ENCODE measurements around the gene SYTL3.
"Not testable (repeated sequence)": the region's sequence is repeated elsewhere in the genome, so short reads cannot be mapped to it uniquely, and the experiment has no call there.

Gene SYTL3

DNA sequence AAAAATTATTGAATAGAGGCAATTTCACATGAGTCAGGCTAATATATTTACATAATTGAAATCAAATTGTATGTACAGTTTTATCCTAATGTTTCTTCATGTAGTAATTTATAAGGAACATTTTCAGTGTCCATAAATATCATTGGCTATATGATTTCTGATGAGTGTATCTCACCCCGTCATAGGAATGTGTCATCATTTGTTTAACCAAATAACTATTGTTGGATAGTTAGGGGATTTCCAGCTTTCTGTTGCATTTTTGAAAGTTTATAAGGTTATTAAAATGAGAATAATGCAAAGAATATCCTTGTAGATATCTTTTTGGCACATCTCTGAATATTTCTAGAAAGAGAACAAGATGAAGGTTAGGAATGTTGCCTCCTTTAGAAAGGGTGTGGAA lies 39.0 kb downstream of the SYTL3 start:
- no peak overlapping the region for H3K27ac Mint-ChIP-seq
- DNase-seq, result no peak
- H3K9me3 Mint-ChIP-seq, result no peaks in the 10 kb centered on the region
- H3K27me3 Mint-ChIP-seq, result no peaks in the 10 kb centered on the region
- H3K4me3 Mint-ChIP-seq, result no peak overlapping the region
- CTCF ChIA-PET, result interaction anchor here (1.0 to 6.1 kb wide), 2 partner anchors 28 to 468 kb away, joined by 4 to 133 read pairs; no protein-coding TSS in a partner anchor
- peaks cover 55% of the 10 kb centered on the region for H3K4me1 Mint-ChIP-seq
- H3K36me3 Mint-ChIP-seq, result peaks cover 32% of the 10 kb centered on the region

DNA sequence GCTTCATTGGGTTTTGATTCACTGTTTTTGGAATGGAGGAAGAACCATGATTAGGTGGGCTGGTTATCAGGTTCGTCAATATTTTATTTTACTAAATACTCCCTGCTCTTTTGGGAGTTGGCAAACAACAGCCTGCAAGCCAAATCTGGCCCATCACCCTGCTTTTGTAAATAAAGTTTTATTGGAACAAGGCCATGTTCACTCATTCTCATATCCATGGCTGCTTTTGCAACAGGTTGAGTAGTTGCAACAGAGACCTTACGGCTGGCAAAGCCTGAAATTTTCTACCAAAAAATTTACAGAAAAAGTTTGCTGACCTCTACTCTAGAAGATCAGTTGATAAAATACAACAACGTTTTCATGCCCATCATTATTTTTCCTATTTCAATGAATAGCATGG lies 45.1 kb downstream of the SYTL3 start:
- peaks cover 15% of the 10 kb centered on the region for H3K36me3 Mint-ChIP-seq
- H3K27me3 Mint-ChIP-seq, result no peaks in the 10 kb centered on the region
- H3K9me3 Mint-ChIP-seq, result no peaks in the 10 kb centered on the region
- H3K27ac Mint-ChIP-seq, result no peak overlapping the region
- DNase-seq, result no peak
- H3K4me3 Mint-ChIP-seq, result no peak overlapping the region
- peaks cover 8% of the 10 kb centered on the region for H3K4me1 Mint-ChIP-seq
- CTCF ChIA-PET, result no interaction called here

- CTCF ChIA-PET, result interaction anchor here (0.7 to 1.4 kb wide), 2 partner anchors 110 to 484 kb away, joined by 3 to 6 read pairs; no protein-coding TSS in a partner anchor
- peaks cover 12% of the 10 kb centered on the region for H3K36me3 Mint-ChIP-seq
- H3K27ac Mint-ChIP-seq, result no peak overlapping the region
- H3K27me3 Mint-ChIP-seq, result no peaks in the 10 kb centered on the region
- no peaks in the 10 kb centered on the region for H3K9me3 Mint-ChIP-seq
- DNase-seq, result no peak
- H3K4me3 Mint-ChIP-seq, result no peak overlapping the region
- peaks cover 3% of the 10 kb centered on the region for H3K4me1 Mint-ChIP-seq
Observed at GRCh38 chr6:158697811-158698210, 48.0 kb downstream of the SYTL3 start.

- Mint-ChIP-seq H3K27me3 (no peaks in the 10 kb centered on the region), H3K4me1 (peaks cover 9% of the 10 kb centered on the region), H3K36me3 (peaks cover 12% of the 10 kb centered on the region), H3K4me3 (no peak overlapping the region), H3K9me3 (no peaks in the 10 kb centered on the region), H3K27ac (no peak overlapping the region)
- CTCF ChIA-PET, result no interaction called here
- no peak for DNase-seq
Observed at GRCh38 chr6:158698931-158699330, 49.1 kb downstream of the SYTL3 start.

GRCh38 chr6:158701268-158701667 lies 51.4 kb downstream of the SYTL3 start:
- peaks cover 11% of the 10 kb centered on the region for H3K36me3 Mint-ChIP-seq

DNA sequence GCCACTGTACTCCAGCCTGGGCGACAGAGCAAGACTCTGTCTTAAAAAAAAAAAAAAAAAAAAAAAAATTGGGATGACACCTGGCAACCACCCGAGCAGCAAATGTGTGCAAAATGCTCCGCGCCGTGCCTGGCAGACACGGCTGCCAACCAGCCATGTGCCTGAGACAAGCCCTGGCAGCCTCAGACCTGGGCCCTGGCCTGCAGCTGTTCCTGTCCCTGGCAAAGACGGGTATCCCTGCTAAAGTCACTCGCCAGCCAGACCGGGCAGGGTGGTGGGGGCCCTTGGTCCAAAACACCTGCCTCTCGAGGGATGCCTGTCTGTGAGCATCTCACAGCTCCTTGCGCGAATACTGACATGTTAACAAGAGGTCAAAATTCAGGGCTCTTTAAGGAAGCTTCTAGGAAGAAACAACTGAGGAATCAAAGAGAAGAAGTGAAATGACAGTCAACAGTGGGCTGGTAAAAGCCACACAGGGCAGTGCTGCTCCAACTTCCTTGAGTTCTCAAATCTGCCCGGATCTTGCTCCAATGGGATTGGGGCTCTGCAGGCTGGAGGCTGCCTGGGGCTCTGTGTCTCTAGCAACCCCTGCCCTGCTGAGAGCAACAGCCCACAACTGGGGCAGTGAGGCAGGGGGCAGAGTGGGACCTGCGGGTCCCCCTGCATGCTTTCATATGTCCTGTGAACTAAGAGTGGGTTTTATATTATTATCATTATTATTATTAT lies 53.4 kb downstream of the SYTL3 start:
- Mint-ChIP-seq H3K9me3 (no peaks in the 10 kb centered on the region), H3K36me3 (peaks cover 10% of the 10 kb centered on the region), H3K27ac (no peak overlapping the region), H3K27me3 (no peaks in the 10 kb centered on the region), H3K4me1 (peaks cover 20% of the 10 kb centered on the region), H3K4me3 (no peak overlapping the region)
- CTCF ChIA-PET, result interaction anchor here (0.6 to 5.1 kb wide), 10 partner anchors 12 to 297 kb away, joined by 3 to 49 read pairs (median 3); partner anchors contain the start of gene RSPH3
- DNase-seq, result no peak

More at GRCh38 chr6:158701268-158701667, 51.4 kb downstream of the SYTL3 start:
- peaks cover 20% of the 10 kb centered on the region for H3K4me1 Mint-ChIP-seq
- H3K27me3 Mint-ChIP-seq, DNase-seq, H3K9me3 Mint-ChIP-seq, H3K4me3 Mint-ChIP-seq, H3K27ac Mint-ChIP-seq: not testable (repeated sequence)
- CTCF ChIA-PET, result interaction anchor here (1.1 to 5.1 kb wide), 4 partner anchors 11 to 272 kb away, joined by 3 to 49 read pairs (median 6); no protein-coding TSS in a partner anchor

DNA sequence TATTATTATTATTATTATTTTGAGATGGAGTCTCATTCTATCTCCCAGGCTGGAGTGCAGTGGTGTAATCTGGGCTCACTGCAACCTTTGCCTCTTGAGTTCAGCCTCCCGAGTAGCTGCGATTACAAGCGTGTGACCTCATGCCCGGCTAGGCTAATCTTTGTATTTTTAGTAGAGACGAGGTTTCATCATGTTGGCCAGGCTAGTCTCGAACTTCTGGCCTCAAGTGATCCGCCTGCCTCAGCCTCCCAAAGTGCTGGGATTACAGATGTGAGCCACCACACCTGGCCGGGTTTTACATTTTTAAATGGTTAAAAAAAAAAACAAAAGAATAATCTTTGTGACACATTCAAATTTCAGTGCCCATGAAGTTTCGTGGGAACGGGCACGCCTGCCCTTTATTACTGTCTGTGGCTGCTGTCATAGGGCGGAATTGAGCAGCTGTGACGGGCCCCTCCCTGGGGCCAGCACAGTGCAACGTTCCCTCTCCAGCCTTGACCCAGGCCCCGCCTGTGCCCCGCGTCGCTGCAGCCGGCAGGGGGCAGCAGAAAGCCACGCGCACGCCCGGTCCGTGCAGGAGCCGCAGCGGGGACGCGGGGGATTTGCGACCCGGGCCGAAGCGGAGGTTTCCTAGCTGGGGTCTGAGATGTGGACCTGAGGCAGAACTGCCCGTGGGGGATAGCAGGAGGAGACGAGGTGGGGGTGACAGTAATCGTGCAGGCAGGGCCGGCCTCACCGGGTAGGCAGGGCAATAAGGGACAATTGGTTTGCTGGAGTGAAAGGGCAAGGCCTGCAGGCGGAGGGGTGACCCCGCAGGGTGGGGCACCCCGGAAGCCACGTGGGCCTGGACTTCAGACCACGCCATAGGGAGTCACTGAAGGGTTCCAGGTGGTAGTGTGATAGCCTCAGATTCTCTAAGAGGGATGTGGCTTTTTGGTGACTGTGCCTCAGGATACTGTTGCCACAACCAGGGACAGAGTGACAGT lies 54.3 kb downstream of the SYTL3 start:
- Mint-ChIP-seq H3K9me3 (no peaks in the 10 kb centered on the region), H3K36me3 (peaks cover 10% of the 10 kb centered on the region), H3K27me3 (no peaks in the 10 kb centered on the region), H3K27ac (peak overlapping the region; percentile 60), H3K4me1 (peaks cover 20% of the 10 kb centered on the region), H3K4me3 (peak overlapping the region; percentile 68)
- DNase-seq, result peak; percentile 81
- CTCF ChIA-PET, result interaction anchor here (0.6 to 5.1 kb wide), 14 partner anchors 13 to 431 kb away, joined by 3 to 49 read pairs (median 3); partner anchors contain the start of gene RSPH3

GRCh38 chr6:158705386-158706126 lies 55.7 kb downstream of the SYTL3 start:
- Mint-ChIP-seq H3K4me1 (peaks cover 20% of the 10 kb centered on the region), H3K9me3 (no peaks in the 10 kb centered on the region), H3K27ac (no peak overlapping the region), H3K4me3 (no peak overlapping the region), H3K36me3 (peaks cover 17% of the 10 kb centered on the region), H3K27me3 (no peaks in the 10 kb centered on the region)
- CTCF ChIA-PET, result interaction anchor here (1.1 to 1.4 kb wide), 2 partner anchors 266 to 267 kb away, joined by 3 to 5 read pairs; no protein-coding TSS in a partner anchor
- no peak for DNase-seq

DNA sequence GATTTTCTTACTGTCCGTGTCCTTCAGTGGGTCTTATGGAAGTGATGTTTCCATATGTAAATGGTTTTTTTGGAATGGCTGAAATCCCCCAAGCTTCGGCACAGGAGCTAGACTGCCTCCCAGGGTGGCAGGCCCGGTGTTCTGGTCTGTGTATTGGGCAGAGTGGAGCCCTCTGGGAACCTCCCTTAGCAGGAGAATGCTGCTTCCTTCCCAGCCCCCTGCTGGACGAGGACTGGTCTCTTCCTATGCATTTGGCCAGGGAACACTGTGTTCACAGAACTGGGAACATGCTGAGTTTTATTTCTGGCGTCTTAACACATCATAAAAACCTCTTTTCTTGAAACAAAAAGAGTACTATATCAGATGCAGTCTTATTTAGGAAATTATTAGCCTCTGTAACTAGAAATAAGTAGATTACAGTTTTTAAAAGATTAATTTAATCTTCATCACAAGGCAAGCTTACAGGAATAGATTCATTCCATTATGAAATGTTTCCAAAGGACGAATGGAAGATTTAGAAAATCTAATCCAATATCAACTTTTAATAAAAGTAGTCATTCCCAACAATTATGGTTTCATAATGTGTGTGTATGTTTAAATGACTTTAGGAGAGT lies 56.6 kb downstream of the SYTL3 start:
- H3K4me3 Mint-ChIP-seq, result no peak overlapping the region
- no peak for DNase-seq
- CTCF ChIA-PET, result interaction anchor here (1.1 to 1.8 kb wide), 6 partner anchors 15 to 266 kb away, joined by 3 to 5 read pairs (median 4); no protein-coding TSS in a partner anchor
- H3K4me1 Mint-ChIP-seq, result peaks cover 19% of the 10 kb centered on the region
- H3K27ac Mint-ChIP-seq, result no peak overlapping the region
- H3K36me3 Mint-ChIP-seq, result peaks cover 24% of the 10 kb centered on the region
- no peaks in the 10 kb centered on the region for H3K9me3 Mint-ChIP-seq
- no peaks in the 10 kb centered on the region for H3K27me3 Mint-ChIP-seq

- no peaks in the 10 kb centered on the region for H3K9me3 Mint-ChIP-seq
- H3K36me3 Mint-ChIP-seq, result peaks cover 29% of the 10 kb centered on the region
- peaks cover 19% of the 10 kb centered on the region for H3K4me1 Mint-ChIP-seq
- CTCF ChIA-PET, result interaction anchor here (1.0 to 2.1 kb wide), 8 partner anchors 10 to 266 kb away, joined by 3 to 5 read pairs (median 4); no protein-coding TSS in a partner anchor
- no peaks in the 10 kb centered on the region for H3K27me3 Mint-ChIP-seq
- no peak overlapping the region for H3K27ac Mint-ChIP-seq
- DNase-seq, result no peak
- H3K4me3 Mint-ChIP-seq, result no peak overlapping the region
Observed at GRCh38 chr6:158707120-158707820, 57.4 kb downstream of the SYTL3 start.

DNA sequence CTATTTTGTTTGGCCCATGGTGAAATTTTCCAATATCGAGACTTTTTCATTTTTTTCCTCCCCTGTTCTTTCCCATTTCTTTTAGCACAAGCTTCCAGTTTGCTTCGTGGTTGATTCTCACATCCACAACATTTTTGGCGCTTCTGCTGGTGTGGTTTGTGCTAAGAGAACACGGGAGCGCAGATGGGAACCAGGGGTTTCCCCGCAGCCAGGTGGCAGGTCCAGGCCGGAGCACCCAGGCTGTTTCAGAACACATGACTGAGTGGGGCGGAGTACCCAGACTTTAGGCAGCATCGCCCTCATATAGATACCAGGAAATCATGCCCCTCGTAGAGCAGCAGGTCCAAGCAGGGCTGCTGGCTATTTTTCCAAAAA lies 58.0 kb downstream of the SYTL3 start:
- H3K9me3 Mint-ChIP-seq, result no peaks in the 10 kb centered on the region
- DNase-seq, result no peak
- peaks cover 19% of the 10 kb centered on the region for H3K4me1 Mint-ChIP-seq
- H3K36me3 Mint-ChIP-seq, result peaks cover 29% of the 10 kb centered on the region
- no peak overlapping the region for H3K27ac Mint-ChIP-seq
- CTCF ChIA-PET, result interaction anchor here (1.0 to 2.1 kb wide), 7 partner anchors 10 to 265 kb away, joined by 3 to 5 read pairs (median 4); no protein-coding TSS in a partner anchor
- no peaks in the 10 kb centered on the region for H3K27me3 Mint-ChIP-seq
- H3K4me3 Mint-ChIP-seq, result no peak overlapping the region

DNA sequence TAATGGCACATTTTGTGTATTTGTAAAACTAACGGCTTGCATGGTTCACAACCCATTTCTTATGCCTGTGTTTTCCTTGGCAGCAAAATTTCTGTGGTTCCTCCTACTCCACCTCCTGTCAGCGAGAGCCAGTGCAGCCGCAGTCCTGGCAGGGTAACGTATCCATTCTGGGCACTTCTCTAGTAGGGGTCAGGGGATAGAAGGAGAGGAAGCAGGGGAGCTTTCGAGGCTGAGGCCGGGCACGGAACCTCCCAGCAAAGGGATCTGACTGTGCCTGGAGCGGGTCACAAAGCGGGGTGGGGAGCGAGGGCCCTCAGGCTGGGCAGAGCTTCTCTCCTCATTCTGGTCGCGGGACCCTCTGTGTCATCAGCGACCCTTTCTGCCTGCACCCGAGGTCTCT lies 58.4 kb downstream of the SYTL3 start:
- H3K4me1 Mint-ChIP-seq, result peaks cover 21% of the 10 kb centered on the region

More for the DNA sequence above, 58.4 kb downstream of the SYTL3 start:
- H3K36me3 Mint-ChIP-seq, result peaks cover 33% of the 10 kb centered on the region
- H3K27me3 Mint-ChIP-seq, result no peaks in the 10 kb centered on the region
- no peak overlapping the region for H3K27ac Mint-ChIP-seq
- DNase-seq, result no peak
- no peak overlapping the region for H3K4me3 Mint-ChIP-seq
- H3K9me3 Mint-ChIP-seq, result no peaks in the 10 kb centered on the region
- CTCF ChIA-PET, result interaction anchor here (1.5 to 2.1 kb wide), 2 partner anchors 11 to 265 kb away, joined by 5 read pairs; no protein-coding TSS in a partner anchor
